NB4 (cell line): ENCODE data around the gene SAFB.

ENCODE experiments used
- CTCF ChIP-seq: IDR thresholded peaks from one replicate; pipeline ENCODE4 v1.5.1; 2012; ENCODE audit warnings: low read depth, low read length
- MYC ChIP-seq: IDR thresholded peaks from 2 replicates; pipeline ENCODE4 v1.6.1; 2011; ENCODE audit warnings: low read depth, low read length
- POLR2A ChIP-seq: IDR thresholded peaks from 2 replicates; pipeline ENCODE4 v1.6.1; 2011; ENCODE audit warnings: mild to moderate bottlenecking; ENCODE audit not compliant: insufficient read length; ENCODE audit errors: extremely low read depth

GRCh38 chr19:5588906-5589676, 33.8 kb upstream of the SAFB start:
- TF ChIP-seq CTCF = no peak
- TF ChIP-seq MYC = no peak
- no peak for TF ChIP-seq POLR2A
